Activated CD4-positive, CD25-positive, alpha-beta regulatory T cell treated with anti-CD3 and anti-CD28 coated beads, Interleukin-2, amount 50 U/mL, for 24 hours (primary cell): ENCODE measurements around the gene C11orf54.
"Not testable (repeated sequence)": the region's sequence is repeated elsewhere in the genome, so short reads cannot be mapped to it uniquely, and the experiment has no call there.

Source experiments
- ATAC-seq, 2 donors: fragments of 150-1000 bp; cut with Tn5 transposase; one replicate each; pipeline ENCODE4 v1.10.0; 2021; ENCODE audit warnings: mild to moderate bottlenecking in 1 of 2, moderate library complexity in 1 of 2

The C11orf54 gene

GRCh38 chr11:93767018-93767417 lies 25.5 kb downstream of the C11orf54 start:
- ATAC-seq = no peak

- ATAC-seq = no peak
These were observed 28.7 kb downstream of the C11orf54 start for GRCh38 chr11:93770160-93770559.

GRCh38 chr11:93772123-93772522 lies 30.7 kb downstream of the C11orf54 start:
- no peak for ATAC-seq

GRCh38 chr11:93773045-93773477 lies 31.6 kb downstream of the C11orf54 start:
- ATAC-seq = no peak

GRCh38 chr11:93773601-93774200 lies 32.2 kb downstream of the C11orf54 start:
- ATAC-seq = no peak

GRCh38 chr11:93774560-93774959 lies 33.1 kb downstream of the C11orf54 start:
- not testable (repeated sequence) for ATAC-seq

GRCh38 chr11:93775289-93775688 lies 33.8 kb downstream of the C11orf54 start:
- ATAC-seq = no peak

GRCh38 chr11:93783362-93783761 lies 41.9 kb downstream of the C11orf54 start:
- no peak for ATAC-seq

- ATAC-seq = peak; percentile 28 to 31
These were observed 42.3 kb downstream of the C11orf54 start for GRCh38 chr11:93783765-93784144.

- ATAC-seq = peak; percentile 97
These were observed 42.9 kb downstream of the C11orf54 start, which contains the start of gene MED17 for GRCh38 chr11:93784145-93784934. Gene MED17, plus strand, starts transcription at chr11:93784282. Its CDS starts 232 bp downstream, at chr11:93784514.

GRCh38 chr11:93784935-93785360 lies 43.5 kb downstream of the C11orf54 start:
- peak; percentile 22 to 39 for ATAC-seq

- ATAC-seq = no peak
These were observed 50.0 kb downstream of the C11orf54 start for GRCh38 chr11:93791493-93791892.

GRCh38 chr11:93796441-93797231 lies 55.2 kb downstream of the C11orf54 start:
- ATAC-seq = no peak

GRCh38 chr11:93801366-93801765 lies 59.9 kb downstream of the C11orf54 start:
- ATAC-seq = no peak

- no peak for ATAC-seq
These were observed 63.4 kb downstream of the C11orf54 start for GRCh38 chr11:93804879-93805278.

- ATAC-seq = no peak
These were observed 66.5 kb downstream of the C11orf54 start for GRCh38 chr11:93807980-93808379.

- no peak for ATAC-seq
These were observed 72.5 kb downstream of the C11orf54 start for GRCh38 chr11:93813974-93814373.
